Activated CD4-positive, alpha-beta T cell treated with anti-CD3 and anti-CD28 coated beads, Interleukin-2, Interleukin-4, amounts not matched to agents 100 ng/mL and 50 ng/mL, durations not matched to agents 16 hours and 8 hours (primary cell): ENCODE measurements around the gene KLF11.
A peak's percentile ranks its signal among the peaks of the same experiment; 100 is the strongest.

Experiments used
- DNase-seq: peaks from one replicate; pipeline ENCODE4 v3.0.0-alpha.2; 2020; ENCODE audit warnings: low spot score

The KLF11 gene

GRCh38 chr2:10043256-10043905, at the start of gene KLF11:
TSS of gene KLF11 (plus strand) at chr2:10043550. CDS start at chr2:10043717, 167 bp downstream.
- peak; percentile 58 for DNase-seq

DNA sequence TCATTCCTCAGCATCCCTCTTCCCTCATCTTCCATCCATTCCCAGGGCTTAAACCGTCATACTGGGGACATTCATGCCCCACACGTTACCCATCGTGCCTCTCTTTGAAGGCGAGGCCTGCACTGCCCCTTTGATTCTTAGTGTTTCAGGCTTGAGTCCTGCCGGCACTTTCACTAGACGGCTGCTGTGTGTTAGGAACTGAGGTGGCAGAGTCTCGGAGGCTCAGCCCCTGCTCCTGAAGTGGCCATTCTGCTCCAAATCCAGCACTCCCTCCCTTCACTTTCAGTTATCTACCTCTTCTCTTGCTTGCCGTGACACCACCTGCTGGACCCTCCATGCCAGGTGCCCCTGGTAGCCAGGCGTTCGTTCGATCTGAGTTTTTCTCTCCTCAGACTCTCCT, 48.9 kb upstream of the KLF11 start:
- DNase-seq: no peak

GRCh38 chr2:9995059-9995458, 48.3 kb upstream of the KLF11 start:
- no peak for DNase-seq

DNA sequence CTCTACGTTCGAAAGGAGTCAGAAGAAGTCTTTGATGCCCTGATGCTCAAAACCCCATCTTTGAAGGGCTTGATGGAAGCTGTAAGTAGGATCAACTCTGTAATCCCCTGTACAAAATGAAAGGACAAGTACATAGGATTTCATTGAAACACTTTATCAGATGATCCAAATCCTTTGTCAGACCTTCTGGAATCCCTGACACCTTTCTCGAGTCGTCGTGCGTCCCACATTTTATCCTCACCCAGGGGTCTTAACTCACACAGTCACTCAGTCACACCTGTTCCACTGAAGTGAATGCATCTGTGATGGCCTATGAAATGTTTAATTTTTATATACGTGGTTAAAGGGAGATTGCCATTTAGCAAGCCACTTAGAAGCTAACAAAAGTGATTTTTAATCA, 47.0 kb upstream of the KLF11 start:
- no peak for DNase-seq

DNA sequence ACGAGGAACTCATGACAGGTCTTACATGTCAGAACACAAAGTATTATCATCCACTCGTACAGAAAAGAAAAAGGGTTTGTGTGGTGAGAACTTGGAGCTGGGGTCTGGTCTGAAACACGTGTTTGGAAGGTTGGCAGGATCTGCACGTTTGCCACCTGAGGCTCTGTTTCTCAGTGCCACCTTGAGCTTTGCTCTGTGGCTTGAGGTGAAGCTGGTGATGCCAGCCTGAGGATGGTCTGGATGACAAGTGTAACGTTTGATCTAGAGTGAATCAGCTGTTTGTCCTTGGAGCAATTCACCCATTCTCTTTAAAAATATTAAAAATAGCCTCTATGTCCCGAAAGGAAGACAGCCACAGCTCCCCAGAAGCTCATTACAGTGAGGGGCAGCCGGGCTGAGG, 45.4 kb upstream of the KLF11 start:
- DNase-seq: no peak

DNA sequence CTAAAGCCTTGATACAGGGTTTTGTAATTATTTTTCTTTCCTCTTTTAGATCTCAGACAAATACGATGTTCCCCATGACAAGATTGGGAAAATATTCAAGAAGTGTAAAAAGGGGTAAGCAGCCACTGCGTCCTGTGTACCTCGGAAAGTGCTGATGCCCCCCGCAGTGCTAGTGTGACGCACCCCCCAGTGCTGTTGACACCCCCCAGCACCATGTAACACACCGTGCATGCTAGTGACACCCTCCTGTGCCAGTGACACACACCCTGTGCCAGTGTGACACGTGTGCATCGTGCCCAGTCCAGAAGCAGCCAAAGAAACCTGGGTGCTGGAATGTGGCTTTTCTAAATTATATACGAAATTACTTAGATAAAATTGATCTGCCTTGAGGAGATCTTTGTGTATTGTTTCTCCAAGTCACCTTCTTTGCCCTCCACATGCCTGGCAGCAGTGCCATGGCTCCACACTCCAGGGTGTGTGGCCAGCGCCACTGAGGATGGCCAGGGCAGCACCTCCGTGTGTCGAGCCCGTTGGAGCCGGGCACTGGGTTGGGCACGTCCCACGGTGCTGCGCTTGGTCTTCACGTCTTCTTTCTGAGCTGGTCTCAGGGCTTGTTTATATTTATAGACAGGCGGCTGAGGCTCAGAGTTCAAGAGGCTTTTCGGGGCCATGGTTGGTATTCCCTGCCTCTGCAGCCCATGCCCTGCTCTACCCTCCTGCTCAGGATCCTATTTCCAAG, 44.3 kb upstream of the KLF11 start:
- DNase-seq: no peak

DNA sequence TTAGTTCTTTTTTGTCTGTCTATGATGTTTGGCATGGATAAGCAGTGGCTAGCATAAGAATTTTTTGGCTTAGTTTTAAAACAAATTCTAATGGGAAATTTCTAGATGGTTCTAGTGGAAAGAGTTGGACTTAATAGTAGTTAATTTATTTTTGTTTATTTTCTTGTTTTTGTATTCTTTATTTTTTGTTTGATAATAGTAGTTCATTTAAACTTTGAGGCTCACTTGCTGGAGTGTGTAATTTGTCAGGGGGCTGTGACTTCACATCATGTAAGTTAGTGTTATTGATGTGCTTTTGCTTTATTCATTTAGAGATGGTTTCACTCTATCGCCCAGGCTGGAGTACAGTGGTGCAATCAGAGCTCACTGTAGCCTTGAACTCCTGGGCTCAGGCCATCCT, 43.7 kb upstream of the KLF11 start:
- DNase-seq: no peak

GRCh38 chr2:10000541-10000940, 42.8 kb upstream of the KLF11 start:
- DNase-seq: no peak

DNA sequence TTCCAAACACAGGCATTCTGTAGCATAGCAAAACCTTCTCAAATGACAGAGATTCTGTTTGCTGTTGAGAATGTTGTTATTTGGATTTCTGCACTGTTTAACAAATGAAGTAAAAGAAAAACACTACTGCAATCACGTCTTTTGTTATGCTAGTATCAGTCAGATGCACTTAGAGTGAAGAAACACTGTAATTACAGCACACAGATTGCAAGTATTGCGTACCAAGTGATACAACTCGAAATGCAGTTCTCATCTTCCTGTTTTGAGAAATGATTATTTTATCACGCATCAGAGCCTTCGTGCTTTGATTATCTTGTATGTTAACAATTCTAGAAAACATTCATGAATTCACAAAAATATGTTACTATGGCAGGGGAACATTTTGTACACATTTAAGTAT, 41.8 kb upstream of the KLF11 start:
- DNase-seq: no peak

GRCh38 chr2:10002109-10002508, 41.2 kb upstream of the KLF11 start:
- DNase-seq: no peak

DNA sequence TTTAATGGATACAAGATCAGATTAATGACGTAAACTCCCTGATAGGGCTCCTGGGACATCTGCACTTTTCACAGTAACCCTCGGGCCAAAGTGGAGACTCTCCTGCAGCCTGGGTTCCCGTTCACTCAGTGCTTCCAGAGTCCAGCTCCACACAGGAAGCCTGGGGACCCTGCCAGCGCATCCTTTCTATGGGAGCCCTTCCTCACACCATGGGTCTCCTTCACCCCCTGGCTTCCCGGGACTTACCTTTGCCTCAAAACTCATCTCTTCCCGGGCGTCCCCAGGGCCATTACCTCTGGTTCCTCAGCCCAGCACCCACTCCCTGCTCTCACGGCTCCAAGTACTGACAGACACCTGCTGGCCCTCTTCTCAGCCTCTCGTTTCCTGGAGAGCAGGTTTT, 40.7 kb upstream of the KLF11 start:
- DNase-seq: no peak

GRCh38 chr2:10003206-10004125, 39.9 kb upstream of the KLF11 start:
- DNase-seq: no peak

DNA sequence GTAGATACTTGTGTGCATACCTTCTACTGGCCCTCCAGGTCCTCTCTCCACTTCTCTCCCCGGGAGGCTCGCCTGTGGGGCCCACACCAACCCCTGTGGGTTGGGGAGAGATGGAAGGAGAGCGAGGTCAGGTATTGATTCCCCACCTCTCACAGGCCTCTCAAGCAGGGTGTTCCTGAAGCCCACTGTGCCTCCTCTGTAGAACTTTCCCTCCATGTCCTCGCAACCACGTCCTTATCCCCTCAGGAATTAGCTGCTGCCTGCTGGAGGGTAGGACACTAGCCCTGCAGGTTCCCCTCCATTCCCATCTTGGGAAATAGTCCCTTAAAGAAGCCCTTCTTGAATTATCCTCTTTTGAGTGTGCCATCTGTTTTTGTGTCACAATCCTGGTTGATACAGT, 38.9 kb upstream of the KLF11 start:
- DNase-seq: no peak

GRCh38 chr2:10004836-10005235, 38.5 kb upstream of the KLF11 start:
- DNase-seq: no peak

GRCh38 chr2:10005461-10006235, 37.7 kb upstream of the KLF11 start:
- DNase-seq: no peak

- no peak for DNase-seq
Measured at GRCh38 chr2:10006236-10007161, 36.9 kb upstream of the KLF11 start.

DNA sequence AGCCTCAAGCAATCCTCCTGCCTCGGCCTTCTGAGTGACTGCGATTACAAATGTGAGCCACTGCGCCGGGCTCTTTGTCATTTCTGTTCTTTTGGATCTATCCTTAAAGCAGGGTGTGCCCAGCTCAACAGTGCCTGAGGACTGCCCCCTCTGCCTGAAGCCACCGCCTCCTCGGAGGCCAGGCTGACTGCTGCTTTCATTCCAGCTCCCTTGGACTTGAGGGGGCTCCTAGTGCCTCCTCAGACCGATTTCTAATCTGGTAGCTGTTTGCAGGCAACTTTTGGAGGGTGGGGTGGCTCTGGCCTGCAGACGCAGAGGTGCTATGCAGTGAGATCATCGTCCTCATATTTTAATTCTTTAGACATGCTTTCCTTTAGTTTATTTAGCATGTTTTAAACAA, 35.9 kb upstream of the KLF11 start:
- DNase-seq: no peak

GRCh38 chr2:10007921-10008808, 35.2 kb upstream of the KLF11 start:
- no peak for DNase-seq

DNA sequence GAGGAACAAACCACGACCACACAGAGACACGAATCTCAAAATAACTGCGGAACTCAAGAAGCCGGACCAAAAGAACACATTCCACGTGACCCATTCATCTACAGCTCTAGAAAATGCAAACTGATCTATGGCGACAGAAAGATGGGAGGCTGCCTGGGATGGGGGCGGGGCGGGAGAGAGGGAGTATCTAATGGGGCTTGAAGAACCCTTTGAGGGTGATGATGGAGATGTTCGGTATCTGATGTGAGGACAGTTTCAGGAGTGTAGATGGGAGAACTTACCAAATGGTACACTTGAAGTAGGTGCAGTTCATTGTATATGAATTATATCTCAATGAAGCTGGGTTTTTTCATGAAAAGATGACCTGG, 34.6 kb upstream of the KLF11 start:
- DNase-seq: no peak

DNA sequence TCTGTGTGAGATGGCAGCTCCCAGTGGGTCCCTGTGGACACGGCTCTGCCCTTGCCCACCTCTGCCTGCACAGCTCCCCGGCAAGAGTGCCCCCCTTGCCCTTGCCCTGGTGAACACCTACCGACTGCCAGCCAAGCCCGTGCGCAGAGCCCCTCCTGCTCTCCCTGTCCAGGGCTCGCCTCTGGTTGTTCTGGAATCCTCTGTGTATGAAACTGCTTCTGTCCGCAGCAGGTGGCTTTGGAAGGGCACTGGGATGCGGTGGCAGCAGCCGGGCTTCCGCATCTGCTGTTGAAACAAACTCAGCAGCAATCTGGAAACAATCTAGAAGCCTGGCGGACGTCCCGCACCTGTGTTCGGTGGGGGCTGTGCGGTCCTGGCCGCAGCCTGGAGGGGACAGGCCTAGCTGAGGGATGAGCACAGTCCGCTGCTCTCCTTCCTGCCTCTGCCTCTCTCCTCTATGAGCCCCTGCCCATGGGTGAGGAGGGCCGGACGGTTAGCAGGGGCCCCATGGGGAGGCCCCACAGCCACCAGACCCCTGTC, 34.0 kb upstream of the KLF11 start:
- DNase-seq: no peak
